Middle frontal gyrus (tissue), 1 donor: ENCODE data around the gene DDX1.

Experiments
- DNase-seq: peaks from one replicate; pipeline ENCODE4 v3.0.0-alpha.2; 2015; ENCODE audit warnings: low spot score; ENCODE audit errors: extremely low spot score

DDX1 gene

DNA sequence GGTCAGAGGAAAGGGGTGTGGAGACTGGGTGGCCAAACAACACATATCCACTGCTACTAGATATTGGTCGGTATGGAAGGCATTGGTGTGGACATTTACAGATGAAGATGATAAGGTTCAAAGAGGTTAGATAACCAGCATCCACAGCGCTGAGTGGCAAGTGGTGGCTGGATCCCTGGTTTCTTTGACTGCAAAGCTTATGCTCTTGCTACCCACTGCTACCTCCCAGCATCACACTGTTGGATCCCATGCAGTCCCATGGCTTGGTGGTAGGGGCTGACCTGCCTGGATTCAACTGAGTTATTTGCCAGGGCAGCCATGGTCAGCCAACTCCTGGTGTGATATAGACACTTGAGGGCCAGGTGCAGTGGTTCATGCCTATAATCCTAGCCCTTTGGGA is 53.6 kb downstream of the DDX1 start:
- no peak for DNase-seq

DNA sequence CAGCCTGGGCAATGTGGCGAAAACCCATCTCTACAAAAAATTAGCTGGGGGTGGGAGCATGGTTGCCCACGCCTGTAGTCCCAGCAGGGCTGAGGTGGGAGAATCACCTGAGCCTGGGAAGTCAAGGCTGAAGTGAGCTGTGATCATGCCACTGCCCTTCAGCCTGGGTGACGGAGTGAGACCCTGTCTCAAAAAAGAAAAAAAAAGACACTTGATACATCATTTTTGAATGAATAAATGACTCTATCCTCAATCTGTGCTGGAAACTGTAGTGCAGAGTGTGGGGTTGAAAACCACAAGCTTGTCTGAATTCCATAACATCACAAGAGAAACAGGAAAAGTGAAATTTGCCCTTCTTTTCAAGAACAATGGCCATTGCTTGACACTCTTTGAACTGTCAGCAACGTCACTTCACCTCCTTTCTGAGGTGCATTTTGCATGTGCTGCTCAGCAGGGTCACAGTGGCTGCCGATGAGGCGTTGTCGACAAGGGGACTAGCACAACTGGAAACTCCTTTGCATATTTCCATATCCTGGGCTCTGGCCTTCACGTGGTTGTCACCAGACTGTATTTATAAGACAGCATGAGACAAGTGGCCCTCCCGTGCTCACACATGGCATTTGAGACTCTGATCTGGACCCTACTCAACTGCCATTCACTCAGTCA is 54.2 kb downstream of the DDX1 start:
- no peak for DNase-seq

DNA sequence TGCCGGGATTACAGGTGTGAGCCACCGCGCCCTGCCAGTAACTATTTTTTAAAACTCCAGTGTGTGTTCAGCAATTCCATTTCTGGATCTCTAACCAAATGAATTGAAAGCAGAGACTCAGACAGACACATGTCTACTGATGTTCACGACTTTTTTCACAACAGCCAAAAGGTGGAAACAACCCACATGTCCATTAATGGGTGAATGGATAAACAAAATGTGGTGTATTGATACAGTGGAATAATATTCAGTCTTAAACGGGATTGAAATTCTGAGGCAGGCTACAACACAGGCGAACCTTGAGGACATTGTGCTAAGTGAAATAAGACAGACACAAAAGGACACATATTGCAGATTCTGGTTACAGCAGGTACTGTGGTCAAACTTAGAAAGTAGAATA is 55.0 kb downstream of the DDX1 start:
- DNase-seq: no peak

DNA sequence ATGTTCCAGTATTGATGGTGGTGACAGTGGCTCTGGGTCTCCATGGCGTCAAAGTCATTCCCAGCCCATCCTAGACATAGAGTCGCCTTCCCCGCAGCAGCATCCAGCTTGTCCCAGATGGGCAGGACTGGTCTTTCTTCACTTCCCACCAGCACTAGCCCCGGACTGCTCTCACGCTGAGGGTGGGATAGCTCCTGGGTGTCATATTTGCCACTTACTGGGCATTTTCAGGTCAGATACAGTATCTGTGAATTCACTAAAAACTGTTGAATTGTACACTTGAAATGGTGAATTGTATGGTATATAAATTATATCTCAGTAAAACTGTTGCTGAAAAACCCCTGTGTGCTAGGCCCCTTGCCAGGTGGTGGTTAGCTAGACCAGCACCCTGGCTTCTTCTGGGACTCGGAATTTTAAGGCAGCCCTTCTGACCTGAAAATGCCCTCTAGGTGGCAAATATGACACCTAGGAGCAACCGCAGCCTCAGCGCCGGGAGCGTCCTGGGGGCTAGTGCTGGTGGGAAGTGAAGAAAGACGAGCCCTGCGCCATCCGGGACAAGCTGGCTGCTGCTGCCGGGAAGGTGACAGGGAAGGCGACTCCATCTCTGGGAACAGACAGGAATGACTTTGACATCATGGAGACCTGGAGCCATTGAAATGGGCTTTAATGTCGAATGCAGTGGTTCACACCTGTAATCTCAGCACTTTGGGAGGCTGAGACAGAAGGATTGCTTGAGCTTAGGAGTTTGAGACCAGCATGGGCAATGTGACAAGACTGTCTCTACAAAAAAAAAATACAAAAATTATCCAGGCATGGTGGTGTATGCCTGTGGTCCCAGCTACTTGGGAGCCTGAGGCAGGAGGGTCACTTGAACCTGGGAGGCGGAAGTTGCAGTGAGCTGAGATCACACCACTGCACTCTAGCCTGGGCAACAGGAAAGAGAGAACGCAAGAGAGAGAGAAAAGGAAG is 56.2 kb downstream of the DDX1 start:
- DNase-seq: no peak

DNA sequence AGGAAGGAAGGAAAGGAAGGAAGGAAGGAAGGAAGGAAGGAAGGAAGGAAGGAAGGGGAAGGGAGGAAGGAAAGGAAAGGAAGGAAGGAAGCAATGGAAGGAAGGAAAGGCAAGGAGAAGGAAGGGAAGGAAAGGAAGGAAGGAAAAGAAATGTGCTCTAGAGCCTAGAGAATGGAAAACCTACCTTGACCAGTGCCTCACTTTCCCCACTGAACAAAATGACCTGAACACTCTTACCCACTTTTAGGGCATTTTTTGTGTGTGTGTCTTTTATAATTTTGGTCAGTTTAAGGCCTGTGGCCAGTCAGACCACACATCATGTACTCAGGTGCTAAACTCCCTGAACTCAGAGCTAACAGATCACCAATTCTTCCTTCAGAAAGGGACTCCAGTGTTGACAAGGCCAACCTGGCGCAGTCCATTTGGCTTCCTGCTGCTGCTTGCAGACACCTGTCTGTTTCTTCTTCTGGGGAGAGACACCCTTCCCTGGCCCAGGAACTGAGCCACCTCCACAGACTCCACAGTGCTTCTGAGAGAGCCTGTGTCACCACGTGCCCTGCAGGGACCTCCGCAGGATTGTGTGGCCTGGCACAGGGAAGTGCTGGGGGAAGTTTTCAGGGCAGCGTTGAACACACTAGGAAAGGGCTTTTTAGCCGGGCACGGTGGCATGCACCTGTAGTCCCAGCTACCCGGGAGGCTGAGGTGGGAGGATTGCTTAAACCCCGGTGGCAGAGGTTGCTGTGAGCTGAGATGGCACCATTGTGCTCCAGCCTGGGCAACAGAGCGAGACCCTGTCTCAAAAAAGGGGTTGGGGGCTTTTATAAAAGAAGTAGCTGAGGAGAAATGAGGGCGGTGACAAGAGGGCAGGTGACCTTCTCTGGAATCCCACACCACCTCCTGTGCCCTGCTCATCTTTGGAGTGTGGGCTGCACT is 57.2 kb downstream of the DDX1 start:
- no peak for DNase-seq

- DNase-seq: no peak
Measured at GRCh38 chr2:15649561-15650255, 58.0 kb downstream of the DDX1 start.

- no peak for DNase-seq
Measured at GRCh38 chr2:15650616-15651366, 59.1 kb downstream of the DDX1 start.

DNA sequence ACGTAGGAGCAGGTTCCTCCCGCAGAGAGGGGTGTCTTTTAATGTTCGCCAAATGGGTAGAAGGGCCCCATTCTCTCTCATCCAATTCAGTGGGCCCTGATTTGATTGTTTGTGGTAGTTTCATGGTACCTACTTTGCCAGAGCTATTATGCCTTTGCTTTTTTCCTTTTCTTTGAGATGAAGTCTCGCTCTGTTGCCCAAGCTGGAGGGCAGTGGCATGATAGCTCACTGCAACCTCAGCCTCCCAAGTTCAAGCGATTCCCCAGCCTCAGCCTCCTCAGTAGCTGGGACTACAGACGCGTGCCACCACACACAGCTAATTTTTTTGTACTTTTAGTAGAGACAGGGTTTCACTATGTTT is 59.7 kb downstream of the DDX1 start:
- DNase-seq: no peak

DNA sequence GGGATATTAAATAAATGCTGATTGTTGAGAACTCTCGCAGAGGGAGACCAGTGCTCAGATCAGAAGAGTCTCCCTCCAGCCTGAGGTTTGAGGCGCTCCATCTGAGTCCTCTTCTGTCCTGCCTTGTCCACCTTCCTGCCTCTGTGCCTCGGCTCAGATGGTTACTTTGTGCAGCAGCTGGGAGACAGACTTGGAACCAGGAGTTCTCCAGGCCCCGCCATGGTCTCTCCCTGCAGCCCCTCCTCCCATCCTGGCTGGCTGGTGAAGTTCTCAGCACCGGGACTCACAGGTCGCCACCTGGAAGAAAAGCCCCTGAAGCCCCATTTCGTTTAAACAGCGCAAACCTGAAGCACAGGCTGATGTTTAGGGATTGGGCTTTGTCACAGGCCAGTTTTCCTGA is 60.6 kb downstream of the DDX1 start:
- no peak for DNase-seq

GRCh38 chr2:15652801-15653200 is 61.1 kb downstream of the DDX1 start:
- no peak for DNase-seq

- no peak for DNase-seq
Measured at GRCh38 chr2:15653806-15654726, 62.4 kb downstream of the DDX1 start.

- DNase-seq: no peak
Measured at GRCh38 chr2:15654727-15655073, 63.0 kb downstream of the DDX1 start.

- DNase-seq: no peak
Measured at GRCh38 chr2:15655123-15655887, 63.6 kb downstream of the DDX1 start.

DNA sequence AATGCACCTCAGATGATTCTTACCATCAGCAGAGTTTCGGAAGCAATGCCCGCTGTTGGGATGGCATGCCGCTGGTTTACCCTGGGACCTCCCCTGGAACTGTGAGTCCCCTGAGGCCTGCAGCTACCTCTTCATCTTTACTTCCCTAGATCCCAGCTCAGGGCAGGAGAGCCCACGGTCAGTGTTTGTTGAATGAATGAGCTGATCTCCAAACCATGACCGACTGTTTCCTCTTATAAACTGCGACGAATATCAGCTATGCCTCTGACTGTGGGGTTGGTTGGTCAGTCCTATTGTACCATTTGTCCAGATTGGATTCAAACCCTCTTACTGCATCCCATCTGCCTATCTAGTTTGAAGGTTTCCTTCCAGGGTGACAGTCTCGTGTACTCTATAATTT is 64.4 kb downstream of the DDX1 start:
- DNase-seq: no peak

GRCh38 chr2:15657759-15658158 is 66.1 kb downstream of the DDX1 start:
- no peak for DNase-seq

DNA sequence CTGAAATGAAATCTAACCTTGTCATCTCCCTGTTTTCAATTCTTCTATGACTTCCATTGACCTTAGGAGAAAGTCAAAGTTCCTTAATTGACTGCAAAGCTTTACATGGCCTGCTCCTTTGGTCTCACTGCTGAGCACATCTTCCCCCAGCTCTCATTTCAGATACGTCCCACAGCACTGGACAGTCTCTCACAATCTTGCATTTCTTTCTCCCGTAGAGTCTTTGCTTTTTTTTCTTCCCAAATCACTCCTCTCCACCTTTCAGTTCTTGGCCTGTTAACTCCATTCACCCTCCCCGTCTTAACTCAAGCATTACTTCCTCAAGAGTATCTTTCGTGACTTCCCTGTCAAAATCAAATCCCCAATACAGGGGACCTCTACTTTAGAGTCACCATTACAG is 67.2 kb downstream of the DDX1 start:
- no peak for DNase-seq

GRCh38 chr2:15660491-15661294 is 69.0 kb downstream of the DDX1 start:
- no peak for DNase-seq

DNA sequence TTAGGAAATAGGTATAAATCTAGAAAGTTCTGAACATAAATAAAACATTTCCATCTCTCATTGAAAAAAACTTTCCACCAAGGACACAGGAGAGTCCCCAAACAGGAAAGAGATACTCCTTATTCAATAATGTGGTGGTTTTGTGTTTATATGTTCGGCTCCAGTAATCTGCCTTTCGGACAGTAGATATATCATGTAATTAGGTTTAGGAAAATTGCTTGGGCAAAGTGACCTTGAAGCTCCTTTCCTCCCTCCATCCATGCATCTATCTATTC is 69.6 kb downstream of the DDX1 start:
- no peak for DNase-seq
